MM.1S (cell line): Measurements from ENCODE around the gene SLC9A1.

Experiments used
- DNase-seq: peaks from one replicate; pipeline ENCODE4 v3.0.0-alpha.2; 2015
- H2AFZ ChIP-seq: fragments of 300-600 bp; sonication (generic); 2 replicates; pipeline ENCODE4 v1.6.0; 2016; ENCODE audit warnings: antibody characterized with exemption, low read length
- H3F3A ChIP-seq: fragments of 300-600 bp; sonication (generic); 2 replicates; pipeline ENCODE4 v1.6.1; 2016; ENCODE audit warnings: mild to moderate bottlenecking, antibody characterized with exemption, low read length, moderate library complexity, mixed read lengths; ENCODE audit not compliant: insufficient read depth
- H3K27ac ChIP-seq: fragments of 300-600 bp; sonication (generic); 2 replicates; pipeline ENCODE4 v1.5.1; 2016; ENCODE audit warnings: mild to moderate bottlenecking, low read length
- H3K27me3 ChIP-seq: fragments of 300-600 bp; sonication (generic); replicated peaks from 2 replicates; pipeline ENCODE4 v1.6.0; 2016; ENCODE audit warnings: low read length; ENCODE audit not compliant: insufficient read depth
- H3K36me3 ChIP-seq: fragments of 300-600 bp; sonication (generic); replicated peaks from 2 replicates; pipeline ENCODE4 v1.6.1; 2016; ENCODE audit warnings: mild to moderate bottlenecking, low read length, mixed read lengths; ENCODE audit not compliant: insufficient read depth
- H3K4me1 ChIP-seq: fragments of 300-600 bp; sonication (generic); 2 replicates; pipeline ENCODE4 v1.6.1; 2016; ENCODE audit warnings: low read length, mixed read lengths
- H3K4me2 ChIP-seq: fragments of 300-600 bp; sonication (generic); 2 replicates; pipeline ENCODE4 v1.6.0; 2016; ENCODE audit warnings: low read depth, low read length
- H3K4me3 ChIP-seq: fragments of 300-600 bp; sonication (generic); 2 replicates; pipeline ENCODE4 v1.5.1; 2016; ENCODE audit warnings: low read length, mixed read lengths
- H3K79me2 ChIP-seq: fragments of 300-600 bp; sonication (generic); 2 replicates; pipeline ENCODE4 v1.6.1; 2016; ENCODE audit warnings: mixed run types, low read length, mixed read lengths
- H3K9ac ChIP-seq: fragments of 300-600 bp; sonication (generic); 2 replicates; pipeline ENCODE4 v1.6.1; 2016; ENCODE audit warnings: low read length, mixed read lengths
- H3K9me2 ChIP-seq: fragments of 300-600 bp; sonication (generic); replicated peaks from 2 replicates; pipeline ENCODE4 v1.6.1; 2016; ENCODE audit warnings: mild to moderate bottlenecking, low read length, mixed read lengths; ENCODE audit not compliant: insufficient read depth
- H3K9me3 ChIP-seq: fragments of 300-600 bp; sonication (generic); replicated peaks from 2 replicates; pipeline ENCODE4 v1.6.1; 2016; ENCODE audit warnings: mild to moderate bottlenecking, low read length, mixed read lengths; ENCODE audit not compliant: insufficient read depth
- H4K20me1 ChIP-seq: fragments of 300-600 bp; sonication (generic); 2 replicates; pipeline ENCODE4 v1.6.1; 2016; ENCODE audit warnings: mild to moderate bottlenecking, low read length, moderate library complexity, mixed read lengths; ENCODE audit not compliant: insufficient read depth
- EZH2 ChIP-seq: fragments of 300-600 bp; sonication (generic); optimal IDR thresholded peaks from 2 replicates; pipeline ENCODE3; 2017; ENCODE audit warnings: low read depth, mild to moderate bottlenecking, antibody characterized with exemption, low read length, mixed read lengths
- EZH2phosphoT487 ChIP-seq: fragments of 300-600 bp; sonication (generic); IDR thresholded peaks from 2 replicates; pipeline ENCODE4 v1.6.1; 2018; ENCODE audit warnings: antibody characterized with exemption, low read length
- TF ChIP-seq, protein P1 (sequence below): fragments of 300-600 bp; sonication (generic); IDR thresholded peaks from 2 replicates; pipeline ENCODE4 v1.5.1; 2016; ENCODE audit warnings: antibody characterized with exemption, low read length, mixed read lengths

Gene SLC9A1

GRCh38 chr1:27154991-27155781 lies at the start of gene SLC9A1:
Gene SLC9A1, minus strand, starts transcription at chr1:27155125. Its CDS starts 791 bp downstream, at chr1:27154334.
- Histone ChIP-seq H3K9ac (peak within 1 kb of the TSS; percentile 68; the same call in 1 of the 2 replicates), H3K4me1 (no peaks in the 10 kb centered on the region), H3K4me3 (peak within 1 kb of the TSS; percentile 69), H4K20me1 (no peaks in the 10 kb centered on the region), H3F3A (no peaks in the 10 kb centered on the region), H3K27ac (peak within 1 kb of the TSS; percentile 14; the same call in 1 of the 2 replicates), H3K36me3 (no peaks in the 10 kb centered on the region), H3K27me3 (no peaks in the 10 kb centered on the region), H3K9me3 (no peaks in the 10 kb centered on the region), H2AFZ (peak within 1 kb of the TSS; percentile 93), H3K79me2 (0 out of 2 replicates have a peak, but pooled peaks cover 10% of the 10 kb centered on the region), H3K4me2 (peak within 1 kb of the TSS; percentile 84), H3K9me2 (no peaks in the 10 kb centered on the region)
- TF ChIP-seq, protein P1, sequence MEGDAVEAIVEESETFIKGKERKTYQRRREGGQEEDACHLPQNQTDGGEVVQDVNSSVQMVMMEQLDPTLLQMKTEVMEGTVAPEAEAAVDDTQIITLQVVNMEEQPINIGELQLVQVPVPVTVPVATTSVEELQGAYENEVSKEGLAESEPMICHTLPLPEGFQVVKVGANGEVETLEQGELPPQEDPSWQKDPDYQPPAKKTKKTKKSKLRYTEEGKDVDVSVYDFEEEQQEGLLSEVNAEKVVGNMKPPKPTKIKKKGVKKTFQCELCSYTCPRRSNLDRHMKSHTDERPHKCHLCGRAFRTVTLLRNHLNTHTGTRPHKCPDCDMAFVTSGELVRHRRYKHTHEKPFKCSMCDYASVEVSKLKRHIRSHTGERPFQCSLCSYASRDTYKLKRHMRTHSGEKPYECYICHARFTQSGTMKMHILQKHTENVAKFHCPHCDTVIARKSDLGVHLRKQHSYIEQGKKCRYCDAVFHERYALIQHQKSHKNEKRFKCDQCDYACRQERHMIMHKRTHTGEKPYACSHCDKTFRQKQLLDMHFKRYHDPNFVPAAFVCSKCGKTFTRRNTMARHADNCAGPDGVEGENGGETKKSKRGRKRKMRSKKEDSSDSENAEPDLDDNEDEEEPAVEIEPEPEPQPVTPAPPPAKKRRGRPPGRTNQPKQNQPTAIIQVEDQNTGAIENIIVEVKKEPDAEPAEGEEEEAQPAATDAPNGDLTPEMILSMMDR: peak; percentile 82
- TF ChIP-seq EZH2phosphoT487 (no peak), EZH2 (no peak)
- peak; percentile 92 for DNase-seq

DNA sequence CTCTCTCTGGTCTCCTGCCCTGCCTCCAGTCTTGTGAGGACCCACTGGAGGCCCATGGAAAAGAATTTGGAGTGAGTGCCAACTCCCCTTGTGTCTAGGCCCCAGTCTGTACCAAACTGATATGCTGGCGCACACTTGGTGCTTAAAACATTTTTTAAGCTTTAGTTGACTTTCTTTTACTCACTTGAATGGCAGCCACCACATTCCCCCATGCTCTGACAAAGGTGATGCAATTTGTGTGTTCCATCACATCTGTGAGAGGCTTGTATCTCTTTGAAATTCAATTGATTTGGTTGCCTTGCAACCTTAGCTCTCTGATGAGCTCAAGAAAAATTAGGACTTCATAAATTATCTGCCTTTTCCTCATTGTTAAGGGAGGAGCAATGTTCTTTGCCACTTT lies 49.0 kb upstream of the SLC9A1 start:
- Histone ChIP-seq H3K27ac (no peak overlapping the region), H3F3A (no peaks in the 10 kb centered on the region), H3K36me3 (no peaks in the 10 kb centered on the region), H3K79me2 (no peaks in the 10 kb centered on the region), H2AFZ (no peak overlapping the region), H3K4me3 (no peak overlapping the region), H3K27me3 (no peaks in the 10 kb centered on the region), H3K4me2 (no peak overlapping the region), H3K9me2 (no peaks in the 10 kb centered on the region), H4K20me1 (no peaks in the 10 kb centered on the region), H3K4me1 (no peaks in the 10 kb centered on the region), H3K9ac (no peak overlapping the region), H3K9me3 (no peaks in the 10 kb centered on the region)
- DNase-seq: no peak
- TF ChIP-seq EZH2 (no peak), EZH2phosphoT487 (no peak)
- TF ChIP-seq, protein P1: no peak

DNA sequence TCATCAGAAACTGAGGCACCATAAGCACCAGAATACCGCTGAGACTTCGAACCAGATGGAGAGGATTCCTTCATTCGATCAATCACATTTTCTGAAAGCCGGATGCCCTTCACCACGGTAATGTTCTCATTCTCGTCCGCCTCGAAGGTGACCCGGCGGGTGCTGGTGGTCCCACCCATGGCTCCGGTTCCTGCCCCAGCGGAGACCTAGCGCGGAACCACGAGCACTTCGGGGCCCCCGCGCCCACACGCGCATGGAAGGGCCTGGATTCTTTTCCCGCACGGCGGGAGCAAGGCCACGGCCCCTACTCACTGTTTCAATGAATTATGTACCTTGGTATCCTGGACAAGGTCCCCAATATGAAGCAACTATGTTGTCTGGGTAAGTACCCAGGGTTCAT lies 46.4 kb upstream of the SLC9A1 start:
- Histone ChIP-seq H3K4me1 (no peaks in the 10 kb centered on the region), H3K36me3 (no peaks in the 10 kb centered on the region), H3K4me3 (no peak overlapping the region), H3K27ac (no peak overlapping the region), H2AFZ (no peak overlapping the region), H3K4me2 (no peak overlapping the region), H4K20me1 (no peaks in the 10 kb centered on the region), H3K9me2 (no peaks in the 10 kb centered on the region), H3K9me3 (no peaks in the 10 kb centered on the region), H3K79me2 (no peaks in the 10 kb centered on the region), H3K9ac (no peak overlapping the region), H3K27me3 (no peaks in the 10 kb centered on the region), H3F3A (no peaks in the 10 kb centered on the region)
- no peak for DNase-seq
- TF ChIP-seq, protein P1: no peak
- TF ChIP-seq EZH2 (no peak), EZH2phosphoT487 (no peak)
